CD8-positive, alpha-beta memory T cell (primary cell): ENCODE results near the gene CRYBG2. TPM values are rescaled to one million over a fixed set of nuclear protein-coding genes. Genes with fewer than 3 reads are reported as not detected.

Experiments used
- CTCF ChIA-PET: fragments of 350-600 bp; sonication (Branson Sonifier 250); formaldehyde crosslinking; loops from one replicate; lab custom pipeline; 2021; ENCODE audit warnings: antibody characterized with exemption; lab: Charles Lee
- POLR2A ChIA-PET: fragments of 350-600 bp; sonication (Branson Sonifier 250); formaldehyde crosslinking; loops from one replicate; lab custom pipeline; 2021; ENCODE audit warnings: antibody characterized with exemption; lab: Charles Lee
- DNase-seq, 5 donors: peaks; one replicate each; pipeline versions ENCODE4 v3.0.0 to v3.0.0-alpha.2; 2020 to 2022; ENCODE audit warnings: mixed read lengths in 1 of 5
- H3K27ac ChIP-seq: one replicate; pipeline ENCODE4 v1.7.0; 2013; ENCODE audit warnings: low read depth, mild to moderate bottlenecking, low read length, moderate library complexity
- H3K27me3 ChIP-seq: 2 replicates; pipeline ENCODE4 v1.7.0; 2013; ENCODE audit warnings: low read length, mild to moderate bottlenecking; ENCODE audit not compliant: insufficient read depth, poor library complexity, severe bottlenecking
- H3K36me3 ChIP-seq: 2 replicates; pipeline ENCODE4 v1.7.0; 2013; ENCODE audit warnings: mild to moderate bottlenecking, low read length, moderate library complexity; ENCODE audit not compliant: insufficient read depth
- H3K4me1 ChIP-seq: 2 replicates; pipeline ENCODE4 v1.7.0; 2013; ENCODE audit warnings: mild to moderate bottlenecking, low read length, moderate library complexity; ENCODE audit not compliant: insufficient read depth
- H3K4me3 ChIP-seq: 2 replicates; pipeline ENCODE4 v1.7.0; 2013; ENCODE audit warnings: mild to moderate bottlenecking, low read length
- H3K9me3 ChIP-seq: 2 replicates; pipeline ENCODE4 v1.7.0; 2013; ENCODE audit warnings: mild to moderate bottlenecking, low read length
- H3K27ac Mint-ChIP-seq, 8 donors: one replicate each; pipeline ENCODE4 v1.8.0; 2020 to 2021; ENCODE audit warnings: mixed read lengths in 8 of 8, mild to moderate bottlenecking in 6 of 8, inconsistent platforms in 3 of 8, moderate library complexity in 3 of 8
- H3K27me3 Mint-ChIP-seq, 2 donors: one replicate each; pipeline ENCODE4 v1.8.0; 2020 to 2021; ENCODE audit warnings: mixed read lengths in 2 of 2, mild to moderate bottlenecking in 1 of 2, moderate library complexity in 1 of 2
- H3K36me3 Mint-ChIP-seq, 3 donors: one replicate each; pipeline ENCODE4 v1.8.0; 2020 to 2021; ENCODE audit warnings: mixed read lengths in 3 of 3, inconsistent platforms in 1 of 3, mild to moderate bottlenecking in 1 of 3
- H3K4me1 Mint-ChIP-seq, 3 donors: one replicate each; pipeline ENCODE4 v1.8.0; 2020 to 2021; ENCODE audit warnings: mixed read lengths in 3 of 3, inconsistent platforms in 1 of 3, mild to moderate bottlenecking in 1 of 3
- H3K4me3 Mint-ChIP-seq, 7 donors: one replicate each; pipeline ENCODE4 v1.8.0; 2020 to 2021; ENCODE audit warnings: mixed read lengths in 7 of 7, mild to moderate bottlenecking in 6 of 7, moderate library complexity in 4 of 7, inconsistent platforms in 2 of 7
- H3K9me3 Mint-ChIP-seq, 5 donors: one replicate each; pipeline ENCODE4 v1.8.0; 2020 to 2022; ENCODE audit warnings: mixed read lengths in 5 of 5, mild to moderate bottlenecking in 3 of 5, moderate library complexity in 2 of 5, inconsistent platforms in 1 of 5
- polyA plus RNA-seq: library from polyadenylated mRNA; unstranded; fragments of 300-500 nt; fragmentation: Illumina TruSeq; gene quantifications from one replicate; pipeline ENCODE4 v1.2.3, GENCODE V29; 2021
- total RNA-seq, 2 experiments: library from RNA; stranded (reverse); gene quantifications; one replicate each; pipeline ENCODE4 v1.2.3, GENCODE V29; 2021

Gene CRYBG2
- total and polyA plus RNA-seq, 3 experiments from 2014 or later: 0.85 to 1.9 (median 1.3) TPM

DNA sequence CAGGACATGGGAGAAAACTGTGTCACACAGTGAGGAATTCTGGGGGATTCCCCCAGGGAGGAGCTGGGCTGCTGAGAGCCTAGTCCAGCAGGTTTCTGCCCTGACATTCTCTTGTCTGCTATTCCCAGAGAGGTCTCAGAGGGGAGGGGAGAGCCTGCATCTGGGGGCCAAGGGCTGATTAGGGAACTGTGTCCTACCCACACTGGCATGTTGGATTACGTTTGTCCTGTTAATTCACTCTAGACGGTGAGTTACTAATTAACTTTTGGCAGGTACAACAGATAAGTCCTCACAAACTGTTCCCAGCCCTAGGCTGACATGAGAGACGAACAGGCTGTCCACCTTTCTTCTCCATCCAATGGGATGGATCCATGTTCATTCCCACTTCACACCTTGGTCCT is 76.7 kb downstream of the CRYBG2 start:
- Mint-ChIP-seq H3K27ac (peak overlapping the region; percentile 84 to 99 (median 96)), H3K4me1 (peaks cover 58 to 64% (median 63%) of the 10 kb centered on the region in 3 donors), H3K36me3 (peaks cover 8 to 40% (median 21%) of the 10 kb centered on the region in 3 donors), H3K27me3 (no peaks in the 10 kb centered on the region), H3K9me3 (no peaks in the 10 kb centered on the region), H3K4me3 (peak overlapping the region in 3 of 7 donors; percentile 8 to 76 (median 52))
- H3K36me3 ChIP-seq: peaks cover 14% of the 10 kb centered on the region
- H3K27me3 ChIP-seq: no peaks in the 10 kb centered on the region
- no peaks in the 10 kb centered on the region for H3K9me3 ChIP-seq
- peak overlapping the region; percentile 54 for H3K27ac ChIP-seq
- no peak for DNase-seq
- H3K4me3 ChIP-seq: no peak overlapping the region
- ChIA-PET POLR2A (interaction anchor here (1.0 to 8.3 kb wide), 5 partner anchors 9 to 140 kb away, joined by 3 to 104 read pairs (median 8); partner anchors contain the start of gene CD52), CTCF (interaction anchor here (0.7 to 21.9 kb wide), 10 partner anchors 10 to 139 kb away, joined by 3 to 840 read pairs (median 14); partner anchors contain the start of genes CD52 and UBXN11)
- H3K4me1 ChIP-seq: peaks cover 62% of the 10 kb centered on the region

DNA sequence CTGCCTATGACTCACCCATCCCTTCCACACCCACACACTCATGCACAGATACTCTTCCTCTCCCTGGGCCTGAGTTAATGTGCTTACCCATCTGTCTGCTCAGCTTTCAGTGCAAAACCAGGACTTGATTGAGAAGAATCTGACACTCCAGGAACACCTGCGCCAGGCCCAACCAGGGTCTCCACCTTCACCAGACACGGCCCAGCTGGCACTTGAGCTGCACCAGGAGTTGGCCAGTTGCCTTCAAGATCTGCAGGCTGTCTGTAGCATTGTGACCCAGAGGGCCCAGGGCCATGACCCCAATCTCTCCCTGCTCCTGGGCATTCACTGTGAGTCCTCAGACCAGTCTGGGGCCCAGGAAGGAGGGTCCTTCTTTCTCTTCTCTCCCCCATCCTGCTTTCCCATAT is 77.5 kb downstream of the CRYBG2 start:
- peak overlapping the region; percentile 54 for H3K27ac ChIP-seq
- H3K36me3 Mint-ChIP-seq: peaks cover 5 to 39% (median 21%) of the 10 kb centered on the region in 3 donors
- no peaks in the 10 kb centered on the region for H3K9me3 Mint-ChIP-seq
- peaks cover 54% of the 10 kb centered on the region for H3K4me1 ChIP-seq
- no peak for DNase-seq
- peak overlapping the region; percentile 35 to 84 (median 67) for H3K4me3 Mint-ChIP-seq
- H3K9me3 ChIP-seq: no peaks in the 10 kb centered on the region
- peak overlapping the region; percentile 84 to 99 (median 96) for H3K27ac Mint-ChIP-seq
- no peaks in the 10 kb centered on the region for H3K27me3 Mint-ChIP-seq
- CTCF ChIA-PET: interaction anchor here (0.7 to 21.9 kb wide), 23 partner anchors 10 to 149 kb away, joined by 3 to 840 read pairs (median 5); partner anchors contain the start of genes CD52, CEP85 and UBXN11
- peaks cover 53 to 58% (median 55%) of the 10 kb centered on the region in 3 donors for H3K4me1 Mint-ChIP-seq
- POLR2A ChIA-PET: interaction anchor here (1.3 to 8.3 kb wide), 6 partner anchors 9 to 141 kb away, joined by 3 to 104 read pairs (median 11); partner anchors contain the start of gene CD52
- peak overlapping the region; percentile 19 for H3K4me3 ChIP-seq
- peaks cover 14% of the 10 kb centered on the region for H3K36me3 ChIP-seq
- no peaks in the 10 kb centered on the region for H3K27me3 ChIP-seq

DNA sequence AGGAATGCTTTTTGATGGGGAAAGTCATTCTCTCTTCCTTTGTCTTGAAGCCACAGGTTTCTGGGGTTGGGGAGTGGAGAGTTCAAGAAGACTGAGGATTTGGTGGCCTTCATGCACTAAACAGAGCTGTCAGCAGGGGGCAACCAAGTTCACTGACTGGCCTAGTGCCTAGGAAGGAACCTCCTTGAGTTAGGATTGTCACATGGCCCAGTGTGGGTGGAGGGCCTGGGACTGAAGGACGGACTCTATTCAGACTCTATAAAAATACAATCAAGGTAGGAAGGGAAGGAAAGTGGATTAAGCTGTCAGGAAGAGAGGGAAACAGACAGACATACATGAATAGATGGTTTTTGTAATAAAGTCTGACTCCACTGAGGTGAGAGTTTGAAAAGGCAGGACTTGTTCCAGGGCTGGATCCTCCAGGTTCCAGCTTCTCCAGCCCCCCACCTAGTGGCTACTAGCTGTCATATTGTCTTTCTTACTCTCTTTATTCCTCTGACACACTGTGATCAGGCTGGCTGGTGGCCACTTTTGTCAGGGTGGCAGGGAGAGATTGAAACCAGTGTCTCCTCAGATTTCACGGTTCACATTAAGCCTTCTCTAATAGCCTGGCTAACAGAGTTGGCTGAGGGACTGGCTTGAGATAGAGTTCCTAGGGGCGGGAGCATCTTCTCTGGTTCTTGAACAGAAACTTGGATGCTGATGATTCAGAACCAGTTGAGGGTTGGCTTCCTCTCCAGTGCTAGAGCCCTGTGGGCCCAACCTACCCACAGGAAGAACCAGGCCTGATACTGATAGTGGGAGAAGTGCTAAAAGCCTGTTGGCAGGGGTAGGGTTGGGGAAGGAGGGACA is 78.1 kb downstream of the CRYBG2 start:
- Histone ChIP-seq H3K9me3 (no peaks in the 10 kb centered on the region), H3K36me3 (peaks cover 21% of the 10 kb centered on the region), H3K4me1 (peaks cover 48% of the 10 kb centered on the region), H3K27ac (peak overlapping the region; percentile 54), H3K4me3 (peak overlapping the region; percentile 19), H3K27me3 (no peaks in the 10 kb centered on the region)
- H3K4me3 Mint-ChIP-seq: peak overlapping the region; percentile 35 to 84 (median 67)
- peaks cover 0 to 39% (median 17%) of the 10 kb centered on the region in 3 donors for H3K36me3 Mint-ChIP-seq
- no peaks in the 10 kb centered on the region for H3K27me3 Mint-ChIP-seq
- ChIA-PET POLR2A (interaction anchor here (0.6 to 8.3 kb wide), 7 partner anchors 9 to 142 kb away, joined by 3 to 104 read pairs (median 5); partner anchors contain the start of gene CD52), CTCF (interaction anchor here (0.7 to 21.9 kb wide), 25 partner anchors 10 to 196 kb away, joined by 3 to 840 read pairs (median 5); partner anchors contain the start of genes CD52, CEP85, UBXN11 and ZNF593)
- DNase-seq: peak; percentile 59 to 83 (median 73)
- H3K9me3 Mint-ChIP-seq: no peaks in the 10 kb centered on the region
- H3K27ac Mint-ChIP-seq: peak overlapping the region; percentile 84 to 99 (median 96)
- H3K4me1 Mint-ChIP-seq: peaks cover 47 to 52% (median 49%) of the 10 kb centered on the region in 3 donors

DNA sequence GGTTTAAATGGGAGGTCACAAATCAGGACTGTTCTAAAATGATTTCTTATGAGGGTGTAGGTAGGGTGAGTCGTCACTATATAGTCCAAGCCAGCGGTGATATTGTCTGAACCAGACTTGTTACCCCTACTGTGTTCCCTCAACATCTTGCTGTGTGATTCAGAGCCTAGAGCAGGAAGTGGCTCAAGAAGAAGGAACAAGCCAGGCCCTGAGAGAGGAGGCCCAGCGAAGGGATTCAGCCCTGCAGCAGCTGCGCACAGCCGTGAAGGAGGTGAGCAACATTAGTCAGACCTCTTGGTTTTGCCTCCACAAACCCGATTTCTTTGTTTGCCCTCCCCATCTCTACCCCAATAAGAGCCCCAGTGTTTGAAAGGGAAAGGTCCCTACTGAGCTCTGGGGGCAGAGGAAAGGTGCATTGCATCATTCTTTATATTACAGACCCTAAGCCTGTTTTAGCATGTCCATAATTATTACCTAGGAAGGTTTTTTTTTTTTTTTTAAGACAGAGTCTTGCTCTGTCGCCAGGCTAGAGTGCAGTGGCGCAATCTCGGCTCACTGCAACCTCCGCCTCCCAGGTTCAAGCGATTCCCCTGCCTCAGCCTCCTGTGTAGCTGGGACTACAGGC is 79.0 kb downstream of the CRYBG2 start:
- ChIA-PET CTCF (interaction anchor here (0.8 to 21.9 kb wide), 22 partner anchors 9 to 141 kb away, joined by 3 to 840 read pairs (median 5); partner anchors contain the start of genes CD52, UBXN11 and ZNF593), POLR2A (interaction anchor here (1.2 to 8.3 kb wide), 4 partner anchors 10 to 142 kb away, joined by 4 to 104 read pairs (median 10); partner anchors contain the start of gene CD52)
- peaks cover 45 to 52% (median 45%) of the 10 kb centered on the region in 3 donors for H3K4me1 Mint-ChIP-seq
- H3K36me3 Mint-ChIP-seq: peaks cover 5 to 41% (median 14%) of the 10 kb centered on the region in 3 donors
- Histone ChIP-seq H3K27me3 (no peaks in the 10 kb centered on the region), H3K4me1 (peaks cover 44% of the 10 kb centered on the region), H3K36me3 (peaks cover 27% of the 10 kb centered on the region), H3K4me3 (no peak overlapping the region), H3K27ac (peak overlapping the region; percentile 54), H3K9me3 (no peaks in the 10 kb centered on the region)
- H3K9me3 Mint-ChIP-seq: peaks cover 0 to 2% (median 0%) of the 10 kb centered on the region in 5 donors
- peak overlapping the region in 7 of 8 donors; percentile 5 to 99 (median 31) for H3K27ac Mint-ChIP-seq
- DNase-seq: no peak
- no peak overlapping the region for H3K4me3 Mint-ChIP-seq
- no peaks in the 10 kb centered on the region for H3K27me3 Mint-ChIP-seq

Other genes starting within 250 kb of the CRYBG2 start
- 10 to 100 TPM; 14.5 to 14.6 TPM for gene PDIK1L, start 242.3 kb downstream of the CRYBG2 start, total RNA-seq
- 4.2 TPM for gene PDIK1L, start 242.3 kb downstream of the CRYBG2 start, polyA plus RNA-seq
- not detected for gene FAM110D, start 195.1 kb downstream of the CRYBG2 start, total RNA-seq
- gene FAM110D, start 195.1 kb downstream of the CRYBG2 start, polyA plus RNA-seq: not detected
- gene C1orf232, start 185.2 kb downstream of the CRYBG2 start, total RNA-seq: not detected
- not detected for gene C1orf232, start 185.2 kb downstream of the CRYBG2 start, polyA plus RNA-seq
- 10 to 100 TPM; 86.4 to 87.9 TPM for gene ZNF593, start 184.2 kb downstream of the CRYBG2 start, total RNA-seq
- 26.2 TPM for gene ZNF593, start 184.2 kb downstream of the CRYBG2 start, polyA plus RNA-seq
- not detected for gene ZNF593OS, start 182.3 kb downstream of the CRYBG2 start, total RNA-seq
- 0.85 TPM for gene ZNF593OS, start 182.3 kb downstream of the CRYBG2 start, polyA plus RNA-seq
- under 1 TPM; 0.37 to 0.86 TPM for gene CNKSR1, start 176.6 kb downstream of the CRYBG2 start, total RNA-seq
- not detected for gene CNKSR1, start 176.6 kb downstream of the CRYBG2 start, polyA plus RNA-seq
- not detected for gene CATSPER4, start 163.5 kb downstream of the CRYBG2 start, total RNA-seq
- gene CATSPER4, start 163.5 kb downstream of the CRYBG2 start, polyA plus RNA-seq: not detected
- 10 to 100 TPM; 28.8 to 29.7 TPM for gene CEP85, start 119.9 kb downstream of the CRYBG2 start, total RNA-seq
- 7.7 TPM for gene CEP85, start 119.9 kb downstream of the CRYBG2 start, polyA plus RNA-seq
- 100 to 1,000 TPM; 447 to 472 TPM for gene SH3BGRL3, start 74.0 kb downstream of the CRYBG2 start, total RNA-seq
- 1,786 TPM for gene SH3BGRL3, start 74.0 kb downstream of the CRYBG2 start, polyA plus RNA-seq
- gene UBXN11, start 47.5 kb downstream of the CRYBG2 start, total RNA-seq: 10 to 100 TPM; 35.2 to 35.8 TPM
- gene UBXN11, start 47.5 kb downstream of the CRYBG2 start, polyA plus RNA-seq: 14.3 TPM
- 100 to 1,000 TPM; 355 to 388 TPM for gene CD52, start 36.2 kb downstream of the CRYBG2 start, total RNA-seq
- 7,622 TPM for gene CD52, start 36.2 kb downstream of the CRYBG2 start, polyA plus RNA-seq
- 1 to 10 TPM; 2.4 to 2.7 TPM for gene ZNF683, start 18.6 kb upstream of the CRYBG2 start, total RNA-seq
- 205 TPM for gene ZNF683, start 18.6 kb upstream of the CRYBG2 start, polyA plus RNA-seq
- not detected for gene LIN28A, start 56.7 kb upstream of the CRYBG2 start, total RNA-seq
- gene LIN28A, start 56.7 kb upstream of the CRYBG2 start, polyA plus RNA-seq: not detected
- 10 to 100 TPM; 47.9 to 52.2 TPM for gene DHDDS, start 78.2 kb upstream of the CRYBG2 start, total RNA-seq
- 21.6 TPM for gene DHDDS, start 78.2 kb upstream of the CRYBG2 start, polyA plus RNA-seq
- 100 to 1,000 TPM; 877 to 878 TPM for gene HMGN2, start 118.3 kb upstream of the CRYBG2 start, total RNA-seq
- gene HMGN2, start 118.3 kb upstream of the CRYBG2 start, polyA plus RNA-seq: 599 TPM
- 100 to 1,000 TPM; 187 to 189 TPM for gene RPS6KA1, start 175.6 kb upstream of the CRYBG2 start, total RNA-seq
- gene RPS6KA1, start 175.6 kb upstream of the CRYBG2 start, polyA plus RNA-seq: 193 TPM